Naive thymus-derived CD8-positive, alpha-beta T cell (primary cell): ENCODE data around the gene SLC35F1. TPM values are rescaled to one million over a fixed set of nuclear protein-coding genes. Genes with fewer than 3 reads are reported as not detected.

Source experiments
- ATAC-seq, 2 donors: fragments of 150-1000 bp; cut with Tn5 transposase in 1 of 2; sonication (Bioruptor Pico), chemical (Tn5 transposase) in 1 of 2; 1 replicate in 1 of 2; 2 replicates in 1 of 2; pipeline ENCODE4 v1.10.0; 2021; ENCODE audit warnings: mild to moderate bottlenecking in 2 of 2, moderate library complexity in 2 of 2
- POLR2A ChIA-PET: fragments of 350-600 bp; sonication (Branson Sonifier 250); formaldehyde crosslinking; loops from one replicate; lab custom pipeline; 2021; ENCODE audit warnings: antibody characterized with exemption; lab: Charles Lee
- DNase-seq, 10 donors: peaks; one replicate each; pipeline versions ENCODE4 v3.0.0 to v3.0.0-alpha.2; 2020 to 2022
- H3K27ac Mint-ChIP-seq, 10 donors: one replicate each; pipeline ENCODE4 v1.8.0; 2020 to 2022; ENCODE audit warnings: mild to moderate bottlenecking in 10 of 10, mixed read lengths in 10 of 10, moderate library complexity in 4 of 10, inconsistent platforms in 1 of 10
- H3K27me3 Mint-ChIP-seq, 5 donors: one replicate each; pipeline ENCODE4 v1.8.0; 2021 to 2022; ENCODE audit warnings: mixed read lengths in 5 of 5
- H3K36me3 Mint-ChIP-seq, 3 donors: one replicate each; pipeline ENCODE4 v1.8.0; 2020 to 2022; ENCODE audit warnings: mixed read lengths in 3 of 3, mild to moderate bottlenecking in 2 of 3, inconsistent platforms in 1 of 3
- H3K4me1 Mint-ChIP-seq, 4 donors: one replicate each; pipeline ENCODE4 v1.8.0; 2021 to 2022; ENCODE audit warnings: mixed read lengths in 4 of 4
- H3K4me3 Mint-ChIP-seq, 10 donors: one replicate each; pipeline ENCODE4 v1.8.0; 2020 to 2022; ENCODE audit warnings: mild to moderate bottlenecking in 10 of 10, mixed read lengths in 10 of 10, moderate library complexity in 6 of 10, inconsistent platforms in 1 of 10
- H3K9me3 Mint-ChIP-seq, 9 donors: one replicate each; pipeline ENCODE4 v1.8.0; 2020 to 2022; ENCODE audit warnings: mixed read lengths in 9 of 9, mild to moderate bottlenecking in 3 of 9, inconsistent platforms in 1 of 9, moderate library complexity in 1 of 9
- polyA plus RNA-seq, 3 donors: library from polyadenylated mRNA; unstranded; fragments of 300-500 nt; fragmentation: Illumina TruSeq; gene quantifications; one replicate each; pipeline ENCODE4 v1.2.3, GENCODE V29; 2021
- total RNA-seq, 8 experiments: library from RNA in 2 of 8; stranded (reverse) in 2 of 8; gene quantifications; one replicate each; pipeline ENCODE4 v1.2.3 and lab custom pipeline; 2021 to 2026

The SLC35F1 gene
- total and polyA plus RNA-seq, 5 experiments from 2014 or later, result not detected

- peaks cover 0 to 11% (median 0%) of the 10 kb centered on the region in 3 donors for H3K36me3 Mint-ChIP-seq
- ATAC-seq, result no peak
- no peaks in the 10 kb centered on the region for H3K4me1 Mint-ChIP-seq
- H3K4me3 Mint-ChIP-seq, result no peak overlapping the region
- DNase-seq, result no peak
- no peak overlapping the region for H3K27ac Mint-ChIP-seq
- POLR2A ChIA-PET, result no interaction called here
- H3K9me3 Mint-ChIP-seq, result peaks cover 0 to 24% (median 7%) of the 10 kb centered on the region in 9 donors
- peaks cover 4 to 26% (median 9%) of the 10 kb centered on the region in 5 donors for H3K27me3 Mint-ChIP-seq
These were observed 64.6 kb downstream of the SLC35F1 start for GRCh38 chr6:117971637-117972036.

GRCh38 chr6:117974914-117975627 lies 68.0 kb downstream of the SLC35F1 start:
- H3K27ac Mint-ChIP-seq, result no peak overlapping the region
- peaks cover 8 to 39% (median 13%) of the 10 kb centered on the region in 5 donors for H3K27me3 Mint-ChIP-seq
- H3K4me1 Mint-ChIP-seq, result no peaks in the 10 kb centered on the region
- DNase-seq, result no peak
- POLR2A ChIA-PET, result no interaction called here
- H3K4me3 Mint-ChIP-seq, result no peak overlapping the region
- no peak for ATAC-seq
- H3K9me3 Mint-ChIP-seq, result peaks cover 0 to 23% (median 7%) of the 10 kb centered on the region in 9 donors
- H3K36me3 Mint-ChIP-seq, result peaks cover 0 to 9% (median 0%) of the 10 kb centered on the region in 3 donors

- ATAC-seq (no peak), DNase-seq (peak in 5 of 10 donors; percentile 6 to 37 (median 15))
- peaks cover 0 to 9% (median 0%) of the 10 kb centered on the region in 3 donors for H3K36me3 Mint-ChIP-seq
- H3K9me3 Mint-ChIP-seq, result peaks cover 0 to 14% (median 6%) of the 10 kb centered on the region in 9 donors
- POLR2A ChIA-PET, result no interaction called here
- H3K4me3 Mint-ChIP-seq, result no peak overlapping the region
- H3K4me1 Mint-ChIP-seq, result no peaks in the 10 kb centered on the region
- peaks cover 11 to 38% (median 16%) of the 10 kb centered on the region in 5 donors for H3K27me3 Mint-ChIP-seq
- H3K27ac Mint-ChIP-seq, result no peak overlapping the region
These were observed 69.1 kb downstream of the SLC35F1 start for GRCh38 chr6:117976030-117976651.

GRCh38 chr6:117985916-117986315 lies 78.9 kb downstream of the SLC35F1 start:
- Mint-ChIP-seq H3K4me3 (no peak overlapping the region), H3K9me3 (no peaks in the 10 kb centered on the region), H3K36me3 (no peaks in the 10 kb centered on the region), H3K4me1 (no peaks in the 10 kb centered on the region), H3K27me3 (peaks cover 4 to 9% (median 6%) of the 10 kb centered on the region in 5 donors), H3K27ac (no peak overlapping the region)
- POLR2A ChIA-PET, result no interaction called here
- no peak for ATAC-seq
- DNase-seq, result no peak

GRCh38 chr6:117986396-117986795 lies 79.3 kb downstream of the SLC35F1 start:
- POLR2A ChIA-PET, result no interaction called here
- Mint-ChIP-seq H3K4me3 (no peak overlapping the region), H3K9me3 (no peaks in the 10 kb centered on the region), H3K4me1 (no peaks in the 10 kb centered on the region), H3K27me3 (peaks cover 0 to 6% (median 2%) of the 10 kb centered on the region in 5 donors), H3K36me3 (no peaks in the 10 kb centered on the region), H3K27ac (no peak overlapping the region)
- ATAC-seq, result no peak
- no peak for DNase-seq

GRCh38 chr6:117989086-117989485 lies 82.0 kb downstream of the SLC35F1 start:
- H3K9me3 Mint-ChIP-seq, result no peaks in the 10 kb centered on the region
- POLR2A ChIA-PET, result no interaction called here
- no peak overlapping the region for H3K4me3 Mint-ChIP-seq
- peaks cover 5 to 19% (median 8%) of the 10 kb centered on the region in 5 donors for H3K27me3 Mint-ChIP-seq
- H3K36me3 Mint-ChIP-seq, result no peaks in the 10 kb centered on the region
- no peak for DNase-seq
- no peak overlapping the region for H3K27ac Mint-ChIP-seq
- H3K4me1 Mint-ChIP-seq, result no peaks in the 10 kb centered on the region
- no peak for ATAC-seq

- Mint-ChIP-seq H3K4me3 (no peak overlapping the region), H3K4me1 (no peaks in the 10 kb centered on the region), H3K27ac (no peak overlapping the region), H3K36me3 (no peaks in the 10 kb centered on the region), H3K9me3 (no peaks in the 10 kb centered on the region), H3K27me3 (peaks cover 6 to 29% (median 12%) of the 10 kb centered on the region in 5 donors)
- ATAC-seq (no peak), DNase-seq (no peak)
- POLR2A ChIA-PET, result no interaction called here
These were observed 83.1 kb downstream of the SLC35F1 start for GRCh38 chr6:117990151-117990550.

- no peak overlapping the region for H3K27ac Mint-ChIP-seq
- POLR2A ChIA-PET, result no interaction called here
These were observed 85.8 kb downstream of the SLC35F1 start for GRCh38 chr6:117992856-117993255.

GRCh38 chr6:118012944-118013343 lies 105.9 kb downstream of the SLC35F1 start:
- POLR2A ChIA-PET, result no interaction called here
- Mint-ChIP-seq H3K9me3 (peaks cover 0 to 8% (median 0%) of the 10 kb centered on the region in 9 donors), H3K27me3 (peaks cover 4 to 58% (median 18%) of the 10 kb centered on the region in 5 donors), H3K4me1 (no peaks in the 10 kb centered on the region), H3K27ac (no peak overlapping the region), H3K36me3 (peaks cover 0 to 5% (median 0%) of the 10 kb centered on the region in 3 donors), H3K4me3 (no peak overlapping the region)
- DNase-seq (no peak), ATAC-seq (no peak)

More at GRCh38 chr6:117992856-117993255, 85.8 kb downstream of the SLC35F1 start:
- no peak overlapping the region for H3K4me3 Mint-ChIP-seq
- no peaks in the 10 kb centered on the region for H3K9me3 Mint-ChIP-seq
- no peaks in the 10 kb centered on the region for H3K36me3 Mint-ChIP-seq
- no peak for DNase-seq
- no peaks in the 10 kb centered on the region for H3K4me1 Mint-ChIP-seq
- H3K27me3 Mint-ChIP-seq, result peaks cover 5 to 31% (median 9%) of the 10 kb centered on the region in 5 donors
- ATAC-seq, result no peak

GRCh38 chr6:118016532-118016931 lies 109.5 kb downstream of the SLC35F1 start:
- H3K9me3 Mint-ChIP-seq, result no peaks in the 10 kb centered on the region
- POLR2A ChIA-PET, result no interaction called here
- H3K36me3 Mint-ChIP-seq, result no peaks in the 10 kb centered on the region
- DNase-seq (no peak), ATAC-seq (no peak)
- H3K4me3 Mint-ChIP-seq, result no peak overlapping the region
- no peak overlapping the region for H3K27ac Mint-ChIP-seq
- H3K27me3 Mint-ChIP-seq, result peaks cover 5 to 41% (median 19%) of the 10 kb centered on the region in 5 donors
- H3K4me1 Mint-ChIP-seq, result no peaks in the 10 kb centered on the region

GRCh38 chr6:118017301-118017848 lies 110.3 kb downstream of the SLC35F1 start:
- Mint-ChIP-seq H3K9me3 (peaks cover 0 to 7% (median 0%) of the 10 kb centered on the region in 9 donors), H3K4me3 (no peak overlapping the region), H3K27me3 (peaks cover 8 to 48% (median 22%) of the 10 kb centered on the region in 5 donors), H3K36me3 (no peaks in the 10 kb centered on the region), H3K27ac (no peak overlapping the region), H3K4me1 (no peaks in the 10 kb centered on the region)
- ATAC-seq, result no peak
- DNase-seq, result no peak
- POLR2A ChIA-PET, result no interaction called here

GRCh38 chr6:118023771-118024170 lies 116.7 kb downstream of the SLC35F1 start:
- DNase-seq, result no peak
- POLR2A ChIA-PET, result no interaction called here
- Mint-ChIP-seq H3K4me1 (no peaks in the 10 kb centered on the region), H3K27me3 (peaks cover 5 to 30% (median 8%) of the 10 kb centered on the region in 5 donors), H3K9me3 (peaks cover 0 to 10% (median 0%) of the 10 kb centered on the region in 9 donors), H3K27ac (no peak overlapping the region), H3K36me3 (no peaks in the 10 kb centered on the region), H3K4me3 (no peak overlapping the region)
- no peak for ATAC-seq

- H3K36me3 Mint-ChIP-seq, result no peaks in the 10 kb centered on the region
- POLR2A ChIA-PET, result no interaction called here
- no peak overlapping the region for H3K4me3 Mint-ChIP-seq
- no peaks in the 10 kb centered on the region for H3K4me1 Mint-ChIP-seq
- peaks cover 0 to 10% (median 3%) of the 10 kb centered on the region in 9 donors for H3K9me3 Mint-ChIP-seq
- H3K27me3 Mint-ChIP-seq, result peaks cover 0 to 9% (median 0%) of the 10 kb centered on the region in 5 donors
- ATAC-seq (no peak), DNase-seq (no peak)
- H3K27ac Mint-ChIP-seq, result no peak overlapping the region
These were observed 122.9 kb downstream of the SLC35F1 start for GRCh38 chr6:118029967-118030366.
